Prostate gland (tissue), 2 donors: ENCODE measurements around the gene TGIF1.
A peak's percentile ranks its signal among the peaks of the same experiment; 100 is the strongest.

ENCODE experiments used
- CTCF ChIP-seq, 4 experiments: fragments of 200-600 bp in 2 of 4; fragments of 450-650 bp in 2 of 4; sonication (generic) in 2 of 4; IDR thresholded peaks; 1 replicate in 3 of 4; 2 replicates in 1 of 4; pipeline ENCODE4 v1.5.1; 2016 to 2019; ENCODE audit warnings: antibody characterized with exemption in 4 of 4, mild to moderate bottlenecking in 2 of 4, moderate library complexity in 2 of 4
- POLR2A ChIP-seq: fragments of 450-650 bp; IDR thresholded peaks from one replicate; pipeline ENCODE4 v1.6.1; 2016; ENCODE audit warnings: antibody characterized with exemption, mild to moderate bottlenecking
- POLR2AphosphoS5 ChIP-seq: sonication (generic); formaldehyde crosslinking; IDR thresholded peaks from one replicate; pipeline ENCODE4 v1.6.1; 2017; ENCODE audit warnings: antibody characterized with exemption

- TF ChIP-seq CTCF (IDR thresholded peaks at IDR 0.05) (no peak), POLR2A (no peak), POLR2AphosphoS5 (peak; percentile 41)
Observed at GRCh38 chr18:3455907-3456685, 6.1 kb downstream of the TGIF1 start.
